Activated CD8-positive, alpha-beta memory T cell treated with anti-CD3 and anti-CD28 coated beads, Interleukin-2, amount 50 U/mL, for 24 hours (primary cell): ENCODE results near the gene SFI1.
"Not testable (repeated sequence)": the region's sequence is repeated elsewhere in the genome, so short reads cannot be mapped to it uniquely, and the experiment has no call there.

Experiments
- DNase-seq: peaks from one replicate; pipeline ENCODE4 v3.0.0-alpha.2; 2020; ENCODE audit errors: extremely low read depth

The SFI1 gene

GRCh38 chr22:31496007-31496734 lies at the start of gene SFI1:
Gene SFI1, plus strand, starts transcription at chr22:31496536. Its CDS starts 11,749 bp downstream, at chr22:31508285.
- peak; percentile 90 for DNase-seq

GRCh38 chr22:31446767-31447166 lies 49.6 kb upstream of the SFI1 start:
- no peak for DNase-seq

GRCh38 chr22:31447337-31447736 lies 49.0 kb upstream of the SFI1 start:
- DNase-seq, result no peak

- no peak for DNase-seq
Observed at GRCh38 chr22:31448382-31448781, 48.0 kb upstream of the SFI1 start.

GRCh38 chr22:31449506-31449905 lies 46.8 kb upstream of the SFI1 start:
- no peak for DNase-seq

- DNase-seq, result no peak
Observed at GRCh38 chr22:31451709-31452571, 44.4 kb upstream of the SFI1 start.

- no peak for DNase-seq
Observed at GRCh38 chr22:31461699-31462098, 34.6 kb upstream of the SFI1 start.

GRCh38 chr22:31465307-31465706 lies 31.0 kb upstream of the SFI1 start:
- DNase-seq, result no peak

- no peak for DNase-seq
Observed at GRCh38 chr22:31474743-31475142, 21.6 kb upstream of the SFI1 start.

- no peak for DNase-seq
Observed at GRCh38 chr22:31475800-31476199, 20.5 kb upstream of the SFI1 start.

- DNase-seq, result no peak
Observed at GRCh38 chr22:31477329-31477728, 19.0 kb upstream of the SFI1 start.

GRCh38 chr22:31481129-31481528 lies 15.2 kb upstream of the SFI1 start:
- no peak for DNase-seq

GRCh38 chr22:31482470-31482869 lies 13.9 kb upstream of the SFI1 start:
- DNase-seq, result not testable (repeated sequence)

- DNase-seq, result not testable (repeated sequence)
Observed at GRCh38 chr22:31486369-31486768, 10.0 kb upstream of the SFI1 start.

GRCh38 chr22:31486951-31487350 lies 9.4 kb upstream of the SFI1 start:
- DNase-seq, result no peak

- DNase-seq, result no peak
Observed at GRCh38 chr22:31488346-31488883, 7.9 kb upstream of the SFI1 start.

- DNase-seq, result no peak
Observed at GRCh38 chr22:31488988-31489617, 7.2 kb upstream of the SFI1 start.

GRCh38 chr22:31489632-31490495 lies 6.5 kb upstream of the SFI1 start, which contains the start of gene EIF4ENIF1:
Gene EIF4ENIF1, minus strand, starts transcription at chr22:31489842. Its CDS starts 1,124 bp downstream, at chr22:31488718.
- peak; percentile 58 for DNase-seq

GRCh38 chr22:31490496-31490925 lies 5.8 kb upstream of the SFI1 start:
- peak; percentile 24 for DNase-seq

- no peak for DNase-seq
Observed at GRCh38 chr22:31491218-31491962, 4.9 kb upstream of the SFI1 start.
